WTC11 (cell line): Measurements from ENCODE around the gene IQGAP2. TPM values are rescaled to one million over a fixed set of nuclear protein-coding genes. Genes with fewer than 3 reads are reported as not detected.

Experiments used
- ATAC-seq: fragments of 200-7000 bp; cut with Tn5 transposase; 2 replicates; pipeline ENCODE4 v1.10.0; 2021; ENCODE audit warnings: mild to moderate bottlenecking, moderate library complexity
- CTCF ChIA-PET: fragments of 300-600 bp; sonication (Branson Sonifier 250); formaldehyde crosslinking; loops from one replicate; lab custom pipeline; 2021; ENCODE audit warnings: antibody characterized with exemption; lab: Charles Lee
- POLR2A ChIA-PET: fragments of 350-600 bp; sonication (Branson Sonifier 250); formaldehyde crosslinking; loops from one replicate; lab custom pipeline; 2021; ENCODE audit warnings: antibody characterized with exemption; lab: Charles Lee
- DNase-seq: peaks from one replicate; pipeline ENCODE4 v3.0.0; 2021; ENCODE audit warnings: low spot score
- H3K27ac Mint-ChIP-seq: 2 replicates; pipeline ENCODE4 v1.8.0; 2021; ENCODE audit warnings: mixed read lengths
- H3K27me3 Mint-ChIP-seq: 2 replicates; pipeline ENCODE4 v1.8.0; 2021; ENCODE audit warnings: low read depth, mild to moderate bottlenecking, moderate library complexity, mixed read lengths
- H3K36me3 Mint-ChIP-seq: 2 replicates; pipeline ENCODE4 v1.8.0; 2021; ENCODE audit warnings: mixed read lengths
- H3K4me1 Mint-ChIP-seq: 2 replicates; pipeline ENCODE4 v1.8.0; 2022; ENCODE audit warnings: mixed read lengths
- H3K4me3 Mint-ChIP-seq: 2 replicates; pipeline ENCODE4 v1.8.0; 2021; ENCODE audit warnings: mild to moderate bottlenecking, moderate library complexity, mixed read lengths
- H3K9me3 Mint-ChIP-seq: 2 replicates; pipeline ENCODE4 v1.8.0; 2021; ENCODE audit warnings: mixed read lengths
- GABPB1 ChIP-seq: sonication (generic); formaldehyde crosslinking; IDR thresholded peaks from 2 replicates; pipeline ENCODE4 v1.8.1; 2023; ENCODE audit warnings: mild to moderate bottlenecking, missing genetic modification reagents
- HMGA2 ChIP-seq: fragments of 250-450 bp; sonication (Bioruptor Pico); IDR thresholded peaks from 2 replicates; pipeline ENCODE4 v1.4.0; 2021; ENCODE audit warnings: mild to moderate bottlenecking, moderate library complexity
- IRF2 ChIP-seq: sonication (generic); formaldehyde crosslinking; IDR thresholded peaks from 2 replicates; pipeline ENCODE4 v1.8.0; 2022; ENCODE audit warnings: low read depth, missing genetic modification reagents, borderline replicate concordance
- NR2C2 ChIP-seq: sonication (generic); formaldehyde crosslinking; IDR thresholded peaks from 2 replicates; pipeline ENCODE4 v1.8.0; 2022; ENCODE audit warnings: mild to moderate bottlenecking, missing genetic modification reagents
- RELA ChIP-seq: sonication (generic); formaldehyde crosslinking; IDR thresholded peaks from 2 replicates; pipeline ENCODE4 v1.8.1; 2022; ENCODE audit warnings: missing genetic modification reagents, mild to moderate bottlenecking, borderline replicate concordance
- SMAD4 ChIP-seq: sonication (generic); formaldehyde crosslinking; IDR thresholded peaks from 2 replicates; pipeline ENCODE4 v1.8.0; 2022; ENCODE audit warnings: mild to moderate bottlenecking, missing genetic modification reagents
- TEAD4 ChIP-seq: sonication (generic); formaldehyde crosslinking; IDR thresholded peaks from 2 replicates; pipeline ENCODE4 v1.8.0; 2022; ENCODE audit warnings: mild to moderate bottlenecking, missing genetic modification reagents
- TP53 ChIP-seq: sonication (generic); formaldehyde crosslinking; IDR thresholded peaks from 2 replicates; pipeline ENCODE4 v1.8.1; 2023; ENCODE audit warnings: mild to moderate bottlenecking, missing genetic modification reagents
- ZNF396 ChIP-seq: fragments of 250-450 bp; sonication (Bioruptor Pico); IDR thresholded peaks from 2 replicates; pipeline ENCODE4 v1.8.0; 2021; ENCODE audit warnings: mild to moderate bottlenecking, moderate library complexity, borderline replicate concordance
- ZNF532 ChIP-seq: fragments of 250-450 bp; sonication (Bioruptor Pico); IDR thresholded peaks from 2 replicates; pipeline ENCODE4 v1.9.0; 2021; ENCODE audit warnings: mild to moderate bottlenecking, borderline replicate concordance
- ZNF671 ChIP-seq: fragments of 250-450 bp; sonication (Bioruptor Pico); IDR thresholded peaks from 2 replicates; pipeline ENCODE4 v1.8.0; 2021; ENCODE audit warnings: mild to moderate bottlenecking
- total RNA-seq: library from RNA; stranded (reverse); gene quantifications from 3 replicates; pipeline ENCODE4 v1.2.3, GENCODE V29; 2021
- TF ChIP-seq, protein P1 (sequence below): sonication (generic); formaldehyde crosslinking; IDR thresholded peaks from 2 replicates; pipeline ENCODE4 v1.8.1; 2022; ENCODE audit warnings: mild to moderate bottlenecking, moderate library complexity, missing genetic modification reagents
- TF ChIP-seq, protein P2 (sequence below): sonication (generic); formaldehyde crosslinking; IDR thresholded peaks from 2 replicates; pipeline ENCODE4 v1.8.0; 2022; ENCODE audit warnings: missing genetic modification reagents
- TF ChIP-seq, protein P3 (sequence below): sonication (generic); formaldehyde crosslinking; IDR thresholded peaks from 2 replicates; pipeline ENCODE4 v1.8.0; 2022; ENCODE audit warnings: mild to moderate bottlenecking, missing genetic modification reagents
- TF ChIP-seq, protein P4 (sequence below): sonication (generic); formaldehyde crosslinking; IDR thresholded peaks from 2 replicates; pipeline ENCODE4 v1.8.1; 2023; ENCODE audit warnings: mild to moderate bottlenecking, missing genetic modification reagents, moderate library complexity
- TF ChIP-seq, protein P5 (sequence below): sonication (generic); formaldehyde crosslinking; IDR thresholded peaks from 2 replicates; pipeline ENCODE4 v1.8.1; 2023; ENCODE audit warnings: mild to moderate bottlenecking, missing genetic modification reagents
- TF ChIP-seq, protein P6 (sequence below): sonication (generic); formaldehyde crosslinking; IDR thresholded peaks from 2 replicates; pipeline ENCODE4 v1.8.0; 2022; ENCODE audit warnings: mild to moderate bottlenecking, missing genetic modification reagents
- TF ChIP-seq, protein P7 (sequence below): sonication (generic); formaldehyde crosslinking; conservative IDR thresholded peaks from 2 replicates; pipeline ENCODE4 v1.8.1; 2022; ENCODE audit warnings: mild to moderate bottlenecking, missing genetic modification reagents

The IQGAP2 gene
- total RNA-seq, 1 experiment from 2014 or later = 70.6 TPM

DNA sequence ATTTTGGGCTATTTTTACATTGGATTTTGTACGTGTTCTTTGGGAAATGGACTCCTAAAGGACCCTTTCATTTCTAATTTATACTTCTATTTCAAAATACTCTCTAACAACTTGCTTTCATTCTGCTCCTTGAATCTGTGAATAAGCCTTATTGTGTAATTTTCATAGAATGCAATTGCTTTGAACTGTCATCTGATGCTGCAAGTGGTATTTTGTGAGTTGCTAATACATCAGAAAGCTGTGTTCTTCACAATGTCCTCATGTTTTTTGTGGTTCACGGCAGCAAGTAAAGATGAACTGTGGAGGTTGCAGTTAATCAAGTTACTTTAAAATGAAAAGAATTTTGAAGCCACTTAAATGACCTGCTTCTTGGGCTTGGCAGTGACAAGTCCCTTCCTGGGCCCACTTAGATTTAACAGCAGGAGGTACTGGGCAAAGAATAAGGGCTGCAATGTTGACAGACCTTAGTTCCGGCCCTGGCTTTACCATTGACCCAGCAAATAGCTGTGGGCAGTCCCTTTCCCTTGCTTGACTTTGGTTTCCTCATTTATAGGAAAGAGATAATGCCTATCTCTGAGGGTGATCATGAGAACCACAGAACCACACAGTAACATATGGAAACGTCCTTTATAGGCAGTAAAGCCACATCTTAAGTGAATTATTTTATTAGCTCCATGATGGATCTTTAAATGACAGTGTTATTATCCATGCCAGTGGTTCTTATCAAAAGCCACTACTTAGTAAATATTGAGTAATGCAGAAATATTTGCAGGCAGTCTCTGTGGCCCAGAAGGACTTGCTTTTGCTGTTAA, 54.8 kb downstream of the IQGAP2 start:
- Mint-ChIP-seq H3K4me3 (no peak overlapping the region), H3K27ac (peak overlapping the region; percentile 80), H3K9me3 (peaks cover 6% of the 10 kb centered on the region; the same call in 1 of the 2 replicates), H3K27me3 (no peaks in the 10 kb centered on the region), H3K4me1 (peaks cover 53% of the 10 kb centered on the region), H3K36me3 (peaks cover 8% of the 10 kb centered on the region)
- CTCF ChIA-PET = interaction anchor here (0.6 to 1.7 kb wide), 2 partner anchors 54 to 92 kb away, joined by 3 to 7 read pairs; partner anchors contain the start of gene IQGAP2
- DNase-seq = no peak
- TF ChIP-seq, protein P1, sequence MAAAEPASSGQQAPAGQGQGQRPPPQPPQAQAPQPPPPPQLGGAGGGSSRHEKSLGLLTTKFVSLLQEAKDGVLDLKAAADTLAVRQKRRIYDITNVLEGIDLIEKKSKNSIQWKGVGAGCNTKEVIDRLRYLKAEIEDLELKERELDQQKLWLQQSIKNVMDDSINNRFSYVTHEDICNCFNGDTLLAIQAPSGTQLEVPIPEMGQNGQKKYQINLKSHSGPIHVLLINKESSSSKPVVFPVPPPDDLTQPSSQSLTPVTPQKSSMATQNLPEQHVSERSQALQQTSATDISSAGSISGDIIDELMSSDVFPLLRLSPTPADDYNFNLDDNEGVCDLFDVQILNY (CRISPR knock-in tag) = no peak
- TF ChIP-seq, protein P2, sequence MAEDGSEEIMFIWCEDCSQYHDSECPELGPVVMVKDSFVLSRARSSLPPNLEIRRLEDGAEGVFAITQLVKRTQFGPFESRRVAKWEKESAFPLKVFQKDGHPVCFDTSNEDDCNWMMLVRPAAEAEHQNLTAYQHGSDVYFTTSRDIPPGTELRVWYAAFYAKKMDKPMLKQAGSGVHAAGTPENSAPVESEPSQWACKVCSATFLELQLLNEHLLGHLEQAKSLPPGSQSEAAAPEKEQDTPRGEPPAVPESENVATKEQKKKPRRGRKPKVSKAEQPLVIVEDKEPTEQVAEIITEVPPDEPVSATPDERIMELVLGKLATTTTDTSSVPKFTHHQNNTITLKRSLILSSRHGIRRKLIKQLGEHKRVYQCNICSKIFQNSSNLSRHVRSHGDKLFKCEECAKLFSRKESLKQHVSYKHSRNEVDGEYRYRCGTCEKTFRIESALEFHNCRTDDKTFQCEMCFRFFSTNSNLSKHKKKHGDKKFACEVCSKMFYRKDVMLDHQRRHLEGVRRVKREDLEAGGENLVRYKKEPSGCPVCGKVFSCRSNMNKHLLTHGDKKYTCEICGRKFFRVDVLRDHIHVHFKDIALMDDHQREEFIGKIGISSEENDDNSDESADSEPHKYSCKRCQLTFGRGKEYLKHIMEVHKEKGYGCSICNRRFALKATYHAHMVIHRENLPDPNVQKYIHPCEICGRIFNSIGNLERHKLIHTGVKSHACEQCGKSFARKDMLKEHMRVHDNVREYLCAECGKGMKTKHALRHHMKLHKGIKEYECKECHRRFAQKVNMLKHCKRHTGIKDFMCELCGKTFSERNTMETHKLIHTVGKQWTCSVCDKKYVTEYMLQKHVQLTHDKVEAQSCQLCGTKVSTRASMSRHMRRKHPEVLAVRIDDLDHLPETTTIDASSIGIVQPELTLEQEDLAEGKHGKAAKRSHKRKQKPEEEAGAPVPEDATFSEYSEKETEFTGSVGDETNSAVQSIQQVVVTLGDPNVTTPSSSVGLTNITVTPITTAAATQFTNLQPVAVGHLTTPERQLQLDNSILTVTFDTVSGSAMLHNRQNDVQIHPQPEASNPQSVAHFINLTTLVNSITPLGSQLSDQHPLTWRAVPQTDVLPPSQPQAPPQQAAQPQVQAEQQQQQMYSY = peak; percentile 82
- POLR2A ChIA-PET = no interaction called here
- peak; percentile 74 for ATAC-seq

DNA sequence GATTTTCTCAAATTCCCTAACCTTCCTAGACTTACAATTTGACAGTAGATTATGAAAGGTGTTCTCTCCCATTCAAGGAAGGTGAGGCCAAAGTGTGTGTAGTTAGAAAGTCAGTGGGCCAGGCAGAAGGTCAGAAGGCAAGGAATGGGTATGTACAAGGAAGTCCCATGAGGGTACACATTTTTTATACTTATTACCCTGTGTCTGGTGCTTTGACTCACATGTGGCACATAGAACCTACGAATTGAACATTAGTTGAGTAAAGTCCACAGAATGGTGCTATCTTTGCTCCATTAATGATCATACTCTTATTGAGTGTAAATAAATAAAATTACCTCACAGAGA, 55.4 kb downstream of the IQGAP2 start:
- POLR2A ChIA-PET = no interaction called here
- no peak for ATAC-seq
- no peak overlapping the region for H3K27ac Mint-ChIP-seq
- CTCF ChIA-PET = interaction anchor here (1.7 kb wide), 1 partner anchor 55 kb away, joined by 7 read pairs; the partner anchor contains the start of gene IQGAP2
- H3K27me3 Mint-ChIP-seq = no peaks in the 10 kb centered on the region
- peaks cover 6% of the 10 kb centered on the region; the same call in 1 of the 2 replicates for H3K9me3 Mint-ChIP-seq
- H3K4me1 Mint-ChIP-seq = peaks cover 47% of the 10 kb centered on the region
- no peak overlapping the region for H3K4me3 Mint-ChIP-seq
- no peak for DNase-seq
- peaks cover 8% of the 10 kb centered on the region for H3K36me3 Mint-ChIP-seq
- TF ChIP-seq NR2C2 (no peak), ZNF396 (no peak), ZNF671 (CRISPR knock-in tag) (no peak), SMAD4 (CRISPR knock-in tag) (no peak), TEAD4 (no peak), IRF2 (no peak), HMGA2 (CRISPR knock-in tag) (no peak), GABPB1 (no peak), ZNF532 (no peak), RELA (no peak), TP53 (CRISPR knock-in tag) (no peak)
- TF ChIP-seq, protein P3, sequence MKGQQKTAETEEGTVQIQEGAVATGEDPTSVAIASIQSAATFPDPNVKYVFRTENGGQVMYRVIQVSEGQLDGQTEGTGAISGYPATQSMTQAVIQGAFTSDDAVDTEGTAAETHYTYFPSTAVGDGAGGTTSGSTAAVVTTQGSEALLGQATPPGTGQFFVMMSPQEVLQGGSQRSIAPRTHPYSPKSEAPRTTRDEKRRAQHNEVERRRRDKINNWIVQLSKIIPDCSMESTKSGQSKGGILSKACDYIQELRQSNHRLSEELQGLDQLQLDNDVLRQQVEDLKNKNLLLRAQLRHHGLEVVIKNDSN (CRISPR knock-in tag) = no peak
- TF ChIP-seq, protein P4, sequence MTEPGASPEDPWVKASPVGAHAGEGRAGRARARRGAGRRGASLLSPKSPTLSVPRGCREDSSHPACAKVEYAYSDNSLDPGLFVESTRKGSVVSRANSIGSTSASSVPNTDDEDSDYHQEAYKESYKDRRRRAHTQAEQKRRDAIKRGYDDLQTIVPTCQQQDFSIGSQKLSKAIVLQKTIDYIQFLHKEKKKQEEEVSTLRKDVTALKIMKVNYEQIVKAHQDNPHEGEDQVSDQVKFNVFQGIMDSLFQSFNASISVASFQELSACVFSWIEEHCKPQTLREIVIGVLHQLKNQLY (CRISPR knock-in tag) = no peak
- TF ChIP-seq, protein P5, sequence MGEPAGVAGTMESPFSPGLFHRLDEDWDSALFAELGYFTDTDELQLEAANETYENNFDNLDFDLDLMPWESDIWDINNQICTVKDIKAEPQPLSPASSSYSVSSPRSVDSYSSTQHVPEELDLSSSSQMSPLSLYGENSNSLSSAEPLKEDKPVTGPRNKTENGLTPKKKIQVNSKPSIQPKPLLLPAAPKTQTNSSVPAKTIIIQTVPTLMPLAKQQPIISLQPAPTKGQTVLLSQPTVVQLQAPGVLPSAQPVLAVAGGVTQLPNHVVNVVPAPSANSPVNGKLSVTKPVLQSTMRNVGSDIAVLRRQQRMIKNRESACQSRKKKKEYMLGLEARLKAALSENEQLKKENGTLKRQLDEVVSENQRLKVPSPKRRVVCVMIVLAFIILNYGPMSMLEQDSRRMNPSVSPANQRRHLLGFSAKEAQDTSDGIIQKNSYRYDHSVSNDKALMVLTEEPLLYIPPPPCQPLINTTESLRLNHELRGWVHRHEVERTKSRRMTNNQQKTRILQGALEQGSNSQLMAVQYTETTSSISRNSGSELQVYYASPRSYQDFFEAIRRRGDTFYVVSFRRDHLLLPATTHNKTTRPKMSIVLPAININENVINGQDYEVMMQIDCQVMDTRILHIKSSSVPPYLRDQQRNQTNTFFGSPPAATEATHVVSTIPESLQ (CRISPR knock-in tag) = no peak
- TF ChIP-seq, protein P6, sequence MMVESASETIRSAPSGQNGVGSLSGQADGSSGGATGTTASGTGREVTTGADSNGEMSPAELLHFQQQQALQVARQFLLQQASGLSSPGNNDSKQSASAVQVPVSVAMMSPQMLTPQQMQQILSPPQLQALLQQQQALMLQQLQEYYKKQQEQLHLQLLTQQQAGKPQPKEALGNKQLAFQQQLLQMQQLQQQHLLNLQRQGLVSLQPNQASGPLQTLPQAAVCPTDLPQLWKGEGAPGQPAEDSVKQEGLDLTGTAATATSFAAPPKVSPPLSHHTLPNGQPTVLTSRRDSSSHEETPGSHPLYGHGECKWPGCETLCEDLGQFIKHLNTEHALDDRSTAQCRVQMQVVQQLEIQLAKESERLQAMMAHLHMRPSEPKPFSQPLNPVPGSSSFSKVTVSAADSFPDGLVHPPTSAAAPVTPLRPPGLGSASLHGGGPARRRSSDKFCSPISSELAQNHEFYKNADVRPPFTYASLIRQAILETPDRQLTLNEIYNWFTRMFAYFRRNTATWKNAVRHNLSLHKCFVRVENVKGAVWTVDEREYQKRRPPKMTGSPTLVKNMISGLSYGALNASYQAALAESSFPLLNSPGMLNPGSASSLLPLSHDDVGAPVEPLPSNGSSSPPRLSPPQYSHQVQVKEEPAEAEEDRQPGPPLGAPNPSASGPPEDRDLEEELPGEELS = no peak
- TF ChIP-seq, protein P7, sequence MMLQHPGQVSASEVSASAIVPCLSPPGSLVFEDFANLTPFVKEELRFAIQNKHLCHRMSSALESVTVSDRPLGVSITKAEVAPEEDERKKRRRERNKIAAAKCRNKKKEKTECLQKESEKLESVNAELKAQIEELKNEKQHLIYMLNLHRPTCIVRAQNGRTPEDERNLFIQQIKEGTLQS (CRISPR knock-in tag) = no peak
